Adipose tissue (tissue), 3 donors: Measurements from ENCODE around the gene IL18BP. TPM values are rescaled to one million over a fixed set of nuclear protein-coding genes. Genes with fewer than 3 reads are reported as not detected.

Source experiments
- H3K27ac ChIP-seq: one replicate; pipeline ENCODE4 v1.5.1; 2013; ENCODE audit warnings: low read depth, low read length
- WGBS, 3 donors: extraction: QIAGEN DNeasy Blood & Tissue Kit; methylation state at CpG; one replicate each; pipeline ENCODE4 v1.1.7; 2013; 5-methylcytosine and 5-hydroxymethylcytosine counted together
- polyA plus RNA-seq, 3 donors: library from polyadenylated mRNA; stranded (reverse); fragments of 200-250 nt; gene quantifications; one replicate each; pipeline ENCODE4 v1.2.3, GENCODE V29; 2013
- donor health status: healthy with polysubstance abuse.
- donor health status: Bipolar disorder and iron deficiency.
- donor health status: healthy.

IL18BP gene
- polyA plus RNA-seq, 3 donors, result 3.0 to 14.1 (median 4.7) TPM

DNA sequence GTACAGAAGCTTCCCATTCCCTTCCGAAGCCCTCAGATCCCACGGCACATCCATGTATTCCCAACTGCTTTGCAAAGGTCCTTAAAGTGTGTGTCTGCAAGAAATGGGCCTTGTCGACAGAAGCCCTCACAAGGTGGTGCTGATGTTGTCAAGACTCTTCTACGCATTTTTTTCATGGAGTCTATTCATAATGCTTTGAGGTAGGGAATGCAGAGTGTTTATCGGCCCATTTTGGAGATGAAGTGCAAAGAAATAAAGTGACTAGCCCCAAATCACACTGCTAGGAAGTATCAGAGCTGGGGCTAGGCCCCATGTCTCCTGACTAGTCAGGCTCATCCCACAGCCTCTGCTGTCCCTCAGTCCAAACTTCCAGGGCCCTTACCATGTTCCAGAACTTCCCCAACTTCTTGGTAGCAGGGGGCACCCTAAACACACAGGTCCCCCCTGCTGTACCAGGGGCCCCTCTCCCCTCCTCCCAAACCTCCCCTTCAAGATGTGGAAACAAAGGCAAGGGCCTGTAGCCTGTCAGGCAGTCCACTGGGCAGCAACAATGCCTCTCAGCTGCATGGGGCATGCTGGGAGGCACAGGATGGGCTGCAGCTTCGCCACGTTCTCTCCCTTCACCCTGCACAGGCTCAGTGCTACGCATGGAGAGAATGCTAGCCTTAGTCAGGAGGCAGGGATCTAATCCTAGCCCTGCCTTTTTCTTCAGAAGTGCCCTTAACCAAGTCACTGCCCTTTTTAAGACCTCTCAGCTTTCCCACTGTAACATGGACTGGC lies 7.8 kb downstream of the IL18BP start:
- H3K27ac ChIP-seq, result no peak overlapping the region
- WGBS, 3 donors, result 86 to 89% (median 88%) methylated on average over 8 of the region's 8 CpGs

DNA sequence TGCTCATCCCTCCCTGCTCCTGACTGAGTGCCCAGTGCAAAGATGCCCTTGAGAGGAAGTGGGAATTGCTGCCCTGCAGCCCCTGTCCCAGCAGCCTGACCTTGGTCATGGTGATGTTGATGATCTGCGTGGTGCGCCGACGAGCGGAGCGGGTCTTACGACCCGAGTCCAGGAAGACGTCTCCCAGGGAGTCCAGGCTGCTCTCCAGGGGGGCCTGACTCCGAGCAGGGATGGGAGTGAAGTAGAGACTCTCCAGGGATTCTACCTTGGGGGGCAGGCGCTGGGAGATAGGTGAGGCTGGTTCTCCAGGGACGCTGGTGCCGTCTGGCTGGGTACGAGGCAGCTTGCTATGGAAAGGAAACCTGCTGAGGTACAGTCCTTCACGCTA lies 8.4 kb downstream of the IL18BP start:
- no peak overlapping the region for H3K27ac ChIP-seq
- WGBS, 3 donors, result 83 to 89% (median 88%) methylated on average over 15 of the region's 15 CpGs

DNA sequence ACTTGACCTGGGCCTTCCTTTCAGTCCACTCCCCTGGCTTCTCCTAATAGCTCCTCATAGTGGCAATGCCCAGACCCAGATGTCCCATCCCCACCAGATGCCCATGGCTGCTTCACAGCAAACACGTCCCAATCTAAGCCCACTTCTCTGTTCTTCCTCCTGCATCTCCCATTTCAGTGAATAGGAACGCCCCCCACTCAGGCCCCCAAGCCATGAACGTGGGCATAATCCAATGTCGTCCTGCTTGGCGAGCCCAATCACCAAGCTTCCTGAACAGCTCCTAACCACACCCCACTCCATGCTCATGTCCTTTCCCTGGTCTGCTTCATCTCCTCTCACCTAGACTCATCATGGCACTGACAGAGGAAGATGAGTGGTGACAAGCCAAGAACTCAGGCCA lies 8.9 kb downstream of the IL18BP start:
- H3K27ac ChIP-seq, result no peak overlapping the region
- 84 to 85% (median 85%) methylated on average over 5 of the region's 5 CpGs for WGBS, 3 donors

DNA sequence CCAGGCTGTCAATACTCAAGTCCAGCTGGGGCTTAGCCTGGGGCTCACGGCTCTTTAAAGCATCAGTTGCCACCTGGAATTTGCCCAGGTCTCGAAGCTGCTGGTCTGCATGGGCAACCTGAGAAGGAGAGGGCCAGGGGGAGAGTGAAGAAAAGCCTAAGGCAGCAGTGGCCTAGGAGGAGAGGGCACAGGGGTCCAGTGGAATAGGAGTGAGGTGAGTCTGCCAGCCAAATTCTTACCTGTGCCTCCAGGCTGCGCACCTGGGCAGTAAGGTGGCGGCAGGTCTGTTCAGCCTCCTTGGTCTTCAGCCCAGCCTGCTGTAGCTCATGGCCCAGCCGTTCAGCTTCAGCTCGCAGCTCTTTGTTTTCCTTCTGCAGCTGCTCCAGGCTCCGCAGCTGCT lies 10.0 kb downstream of the IL18BP start:
- 84 to 91% (median 90%) methylated on average over 7 of the region's 7 CpGs for WGBS, 3 donors

DNA sequence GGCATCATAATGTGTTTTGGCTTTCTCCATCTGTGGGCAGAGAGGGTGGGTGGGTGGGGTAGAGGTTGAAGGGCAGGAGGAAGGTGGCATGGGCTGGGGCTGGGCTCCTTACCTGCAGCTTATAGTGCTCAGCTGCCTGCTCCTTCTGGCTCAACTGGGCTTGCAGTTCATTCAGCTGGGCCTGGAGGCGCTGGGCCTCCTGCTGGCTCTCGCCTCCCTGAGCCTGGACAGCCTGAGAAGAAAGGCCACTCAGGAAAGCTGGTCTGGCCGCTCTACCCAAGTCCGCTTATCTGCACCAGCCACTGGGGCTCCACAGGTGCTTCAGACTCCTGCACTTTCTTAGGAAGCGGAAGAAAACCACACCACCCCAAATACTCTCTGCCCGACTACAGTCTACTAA lies 10.4 kb downstream of the IL18BP start:
- H3K27ac ChIP-seq, result no peak overlapping the region
- 94 to 96% (median 95%) methylated on average over 6 of the region's 6 CpGs for WGBS, 3 donors

More for the DNA sequence above, 10.0 kb downstream of the IL18BP start:
- H3K27ac ChIP-seq, result no peak overlapping the region

DNA sequence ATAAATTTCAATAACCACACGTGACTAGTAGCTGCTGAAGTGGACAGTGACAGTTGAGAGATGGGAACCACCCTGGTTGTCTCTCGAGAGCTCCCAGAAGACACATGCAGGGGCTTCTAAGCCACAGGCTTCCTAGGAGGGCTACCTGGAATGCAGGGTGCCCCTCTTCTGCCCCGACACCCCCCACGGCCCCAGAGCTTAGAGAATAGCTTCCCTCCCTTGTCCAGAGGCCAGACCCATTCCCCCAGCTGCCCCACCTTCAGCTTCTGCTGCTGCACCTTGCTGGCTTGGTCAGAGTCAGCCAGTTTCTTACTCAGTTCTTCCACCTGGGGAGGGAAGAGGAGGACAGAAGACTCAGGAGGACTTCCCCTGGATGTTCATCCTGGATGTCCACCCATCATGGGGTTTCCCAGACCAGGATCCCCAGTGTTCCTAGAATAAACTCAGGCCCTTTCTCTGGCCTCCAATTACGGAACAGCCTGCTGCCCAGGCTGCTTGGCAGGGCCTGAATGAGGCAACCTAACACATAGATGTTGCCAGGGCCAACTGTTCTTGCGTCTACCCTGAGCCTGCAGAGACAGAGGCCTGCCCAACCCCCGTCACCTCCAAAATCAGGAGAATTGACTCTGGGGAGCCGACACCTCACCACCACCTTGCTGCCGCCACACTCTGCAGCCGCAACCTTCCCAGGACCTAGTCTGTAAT lies 12.0 kb downstream of the IL18BP start:
- 85 to 88% (median 87%) methylated on average over 10 of the region's 10 CpGs for WGBS, 3 donors

DNA sequence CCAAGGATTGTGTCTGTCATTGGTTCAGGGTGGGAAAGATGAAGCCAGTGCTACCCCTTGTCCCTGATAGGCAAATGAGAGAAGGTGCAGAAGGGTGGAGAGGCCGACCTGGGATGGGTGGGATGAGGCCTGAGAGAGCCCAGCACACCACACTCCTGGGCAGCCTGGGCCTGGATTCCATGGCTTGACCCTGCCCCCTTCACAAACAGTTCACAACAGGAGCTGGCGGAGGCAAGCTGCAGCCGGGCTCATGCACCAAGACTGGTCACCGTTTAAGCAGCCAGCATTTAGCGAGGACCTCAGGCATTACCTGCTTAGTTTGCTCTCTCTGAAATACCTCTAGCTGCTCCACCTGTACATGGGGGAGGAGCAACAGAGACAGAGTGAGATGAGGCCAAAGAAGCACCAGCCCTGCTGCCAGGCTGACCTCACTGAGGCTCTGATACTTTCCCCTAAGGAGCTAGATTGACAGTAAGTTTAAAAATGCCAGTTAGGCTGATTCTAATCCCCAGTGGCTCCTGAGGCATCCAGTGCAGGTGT lies 13.5 kb downstream of the IL18BP start:
- 74 to 83% (median 82%) methylated on average over 5 of the region's 5 CpGs for WGBS, 3 donors
- H3K27ac ChIP-seq, result no peak overlapping the region

More for the DNA sequence above, 12.0 kb downstream of the IL18BP start:
- H3K27ac ChIP-seq, result no peak overlapping the region

DNA sequence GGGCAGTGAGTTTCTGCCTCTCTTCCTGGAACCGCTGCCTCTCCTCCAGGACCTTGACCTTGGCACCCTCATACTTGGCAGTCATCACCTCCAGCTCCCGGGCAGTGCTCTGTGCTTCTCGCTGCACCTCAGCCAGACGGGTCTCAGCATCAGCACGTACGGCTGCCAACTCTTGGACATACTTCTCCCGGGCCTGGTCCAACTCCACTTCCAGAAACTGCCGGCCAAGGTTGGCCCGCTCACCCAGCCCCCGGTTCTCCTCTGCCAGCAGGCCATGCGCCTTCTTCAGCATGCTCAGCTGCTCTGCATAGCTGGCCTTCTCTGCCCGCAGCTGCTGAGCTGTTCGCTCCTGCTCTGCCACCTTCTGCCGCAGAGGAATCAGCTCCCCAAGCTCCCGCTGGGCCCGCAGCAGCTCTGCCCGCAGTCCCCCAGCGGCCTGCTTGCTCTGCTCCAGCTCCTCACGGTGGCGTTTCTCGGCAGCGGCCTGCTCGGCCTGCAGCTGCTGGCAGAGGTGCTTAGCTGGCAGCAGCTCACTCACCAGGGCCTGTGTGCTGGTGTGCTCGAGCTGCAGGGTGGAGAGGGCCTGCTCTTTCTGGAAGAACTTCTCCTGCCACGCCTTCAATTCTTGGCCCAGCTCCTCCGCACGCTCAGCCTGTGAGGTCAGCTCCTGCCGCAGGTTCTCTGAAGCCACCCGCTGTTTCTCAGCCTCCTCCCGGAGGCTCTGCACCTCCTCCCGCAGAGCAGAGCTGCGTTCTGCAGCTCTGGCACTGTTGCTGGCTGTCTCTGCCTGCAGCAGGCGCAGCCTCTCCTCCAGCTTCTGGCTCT lies 14.4 kb downstream of the IL18BP start:
- WGBS, 3 donors, result 49 to 71% (median 54%) methylated on average over 32 to 33 of the region's 33 CpGs

DNA sequence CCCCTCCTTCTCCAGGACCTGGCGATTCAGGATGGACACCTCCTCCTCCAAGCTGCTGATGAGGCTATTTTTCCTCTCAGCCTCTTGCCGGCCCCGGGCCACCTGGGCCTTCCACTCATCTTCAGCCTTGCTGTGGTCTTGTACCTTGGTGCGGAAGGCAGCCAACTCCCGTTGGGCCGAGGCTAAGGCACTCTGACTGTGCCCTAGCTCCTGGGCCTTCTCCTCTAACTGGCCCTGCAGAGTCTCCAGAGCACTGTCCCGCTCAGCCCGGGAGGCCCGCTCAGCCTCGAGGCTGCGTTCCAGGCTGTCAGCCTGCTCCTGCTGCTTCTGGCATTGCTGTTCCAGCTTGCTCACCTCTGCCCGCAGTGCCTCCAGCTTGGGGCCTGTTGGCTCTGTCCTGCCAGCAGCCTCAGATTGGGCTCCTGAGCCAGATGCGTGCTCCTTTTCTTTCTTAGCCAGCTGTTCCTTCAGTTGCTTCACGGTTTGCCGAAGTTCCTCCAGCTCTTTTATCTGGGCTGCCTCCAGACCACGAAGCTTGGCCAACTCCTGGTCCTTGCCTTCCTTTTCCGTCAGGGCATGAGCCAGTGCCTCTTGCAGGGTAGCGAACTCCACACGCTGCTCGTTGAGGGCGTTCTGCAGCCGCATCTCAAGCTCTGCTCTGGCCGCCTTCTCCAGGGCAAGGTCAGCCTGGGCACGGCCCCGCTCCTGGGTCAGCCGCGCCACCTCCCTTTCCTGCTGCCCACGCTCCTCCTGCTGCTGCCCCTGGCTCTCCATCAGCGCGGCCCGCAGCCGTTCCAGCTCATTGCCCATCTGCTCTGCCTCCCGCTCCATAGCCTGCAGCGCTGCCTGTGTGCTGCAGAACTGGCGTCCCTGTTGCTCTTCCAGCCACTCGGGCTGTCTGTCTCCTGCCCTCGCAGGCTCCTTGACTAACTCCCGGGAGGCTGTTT lies 15.3 kb downstream of the IL18BP start:
- 68 to 85% (median 74%) methylated on average over 38 of the region's 38 CpGs for WGBS, 3 donors
- H3K27ac ChIP-seq, result no peak overlapping the region

More for the DNA sequence above, 14.4 kb downstream of the IL18BP start:
- H3K27ac ChIP-seq, result no peak overlapping the region

DNA sequence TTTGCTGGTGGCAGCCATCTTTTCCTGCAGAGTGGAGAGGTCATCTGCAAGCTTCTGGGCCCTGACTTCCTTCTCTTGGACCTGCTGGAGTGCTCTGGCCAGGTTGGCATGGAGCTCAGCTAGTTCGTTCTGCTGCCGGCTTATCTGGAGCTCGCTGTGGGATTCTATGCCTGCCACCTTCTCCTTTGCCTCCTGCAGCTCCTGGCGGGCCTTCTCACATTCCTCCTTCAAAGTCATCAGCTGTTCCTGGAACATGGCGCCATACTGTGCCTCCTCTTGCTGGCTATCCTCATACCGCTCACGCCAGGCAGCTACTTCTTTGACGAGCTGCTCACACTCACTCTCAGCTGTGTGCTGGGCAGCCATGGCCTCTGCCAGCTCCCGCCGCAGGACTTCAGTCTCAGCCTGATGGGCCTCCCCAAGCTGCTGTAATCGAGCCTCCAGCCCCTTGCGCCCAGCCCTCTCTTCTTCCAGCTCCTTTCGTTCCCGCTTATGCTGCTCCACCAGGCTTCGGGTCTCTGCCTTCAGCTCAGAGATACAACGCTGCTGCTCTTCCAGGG lies 16.1 kb downstream of the IL18BP start:
- H3K27ac ChIP-seq, result no peak overlapping the region
- WGBS, 3 donors, result 88 to 93% (median 88%) methylated on average over 16 of the region's 16 CpGs

DNA sequence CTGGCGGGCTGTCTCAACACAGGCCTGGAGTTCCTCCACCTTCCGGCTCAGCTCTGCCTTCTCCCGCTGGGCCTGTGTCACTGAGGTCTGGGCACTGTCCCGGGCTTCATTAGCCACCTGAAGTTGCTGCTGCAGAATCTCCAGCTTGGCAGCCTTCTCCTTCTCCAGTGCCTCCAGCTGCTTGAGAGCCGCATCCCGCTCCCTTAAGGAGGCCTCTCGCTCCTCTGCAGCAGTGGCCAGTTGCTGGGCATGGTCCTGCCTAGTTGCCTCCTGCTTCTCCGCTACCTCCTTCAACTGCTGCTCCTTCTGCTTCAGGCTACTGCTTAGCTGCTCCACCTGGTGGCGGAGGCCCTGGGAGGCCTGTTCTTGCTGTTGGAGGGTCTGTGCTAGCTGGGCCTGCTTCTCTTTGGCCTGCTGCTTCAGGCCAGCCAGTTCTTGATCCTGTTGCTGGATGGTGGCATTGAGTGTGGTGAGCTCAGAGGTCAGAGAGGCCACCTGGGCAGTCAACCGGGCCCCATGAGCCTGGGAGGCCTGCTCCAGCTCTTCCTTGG lies 16.9 kb downstream of the IL18BP start:
- no peak overlapping the region for H3K27ac ChIP-seq
- 83 to 90% (median 88%) methylated on average over 10 of the region's 10 CpGs for WGBS, 3 donors

DNA sequence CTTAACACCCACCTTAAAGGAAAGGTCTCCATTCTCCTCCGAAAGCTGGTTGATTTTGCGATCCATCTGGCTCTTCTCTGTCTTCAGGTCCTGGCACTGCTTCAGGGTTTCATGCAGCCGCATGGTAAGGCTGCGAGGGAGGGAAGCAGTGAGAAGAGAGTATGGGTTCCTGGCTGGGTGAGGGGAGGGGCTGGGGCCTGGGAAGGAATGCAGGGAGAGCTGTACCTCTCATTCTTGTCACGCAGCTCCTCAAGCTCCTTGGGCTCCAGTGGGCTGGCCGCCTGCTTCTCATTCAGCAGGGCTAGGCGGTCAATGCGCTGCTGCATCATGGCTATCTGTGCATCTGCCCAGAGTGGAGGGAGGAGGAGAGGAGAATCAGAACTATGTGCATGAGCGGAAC lies 19.5 kb downstream of the IL18BP start:
- no peak overlapping the region for H3K27ac ChIP-seq
- 84 to 92% (median 88%) methylated on average over 9 of the region's 9 CpGs for WGBS, 3 donors

DNA sequence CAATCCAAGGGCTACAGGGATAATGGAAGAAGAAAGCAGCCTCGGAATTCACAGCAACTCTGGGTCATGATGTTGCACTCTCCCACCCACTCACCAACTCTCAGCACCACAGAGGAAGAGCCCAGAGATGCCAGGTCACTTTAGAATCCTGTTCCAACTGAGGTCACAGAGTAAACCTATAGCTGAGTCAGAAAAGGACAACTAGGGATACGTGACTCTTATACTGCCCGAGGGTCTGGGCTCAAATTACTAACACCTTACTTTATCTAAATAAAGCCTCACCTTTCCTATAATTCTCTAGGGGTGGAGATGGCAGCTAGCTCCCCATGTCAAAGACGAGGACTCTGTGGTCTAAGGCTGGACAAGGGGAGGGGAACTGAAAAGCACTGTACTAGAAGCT lies 24.6 kb downstream of the IL18BP start:
- WGBS, 3 donors, result 76 to 87% (median 81%) methylated on average over 4 of the region's 4 CpGs
- H3K27ac ChIP-seq, result no peak overlapping the region

DNA sequence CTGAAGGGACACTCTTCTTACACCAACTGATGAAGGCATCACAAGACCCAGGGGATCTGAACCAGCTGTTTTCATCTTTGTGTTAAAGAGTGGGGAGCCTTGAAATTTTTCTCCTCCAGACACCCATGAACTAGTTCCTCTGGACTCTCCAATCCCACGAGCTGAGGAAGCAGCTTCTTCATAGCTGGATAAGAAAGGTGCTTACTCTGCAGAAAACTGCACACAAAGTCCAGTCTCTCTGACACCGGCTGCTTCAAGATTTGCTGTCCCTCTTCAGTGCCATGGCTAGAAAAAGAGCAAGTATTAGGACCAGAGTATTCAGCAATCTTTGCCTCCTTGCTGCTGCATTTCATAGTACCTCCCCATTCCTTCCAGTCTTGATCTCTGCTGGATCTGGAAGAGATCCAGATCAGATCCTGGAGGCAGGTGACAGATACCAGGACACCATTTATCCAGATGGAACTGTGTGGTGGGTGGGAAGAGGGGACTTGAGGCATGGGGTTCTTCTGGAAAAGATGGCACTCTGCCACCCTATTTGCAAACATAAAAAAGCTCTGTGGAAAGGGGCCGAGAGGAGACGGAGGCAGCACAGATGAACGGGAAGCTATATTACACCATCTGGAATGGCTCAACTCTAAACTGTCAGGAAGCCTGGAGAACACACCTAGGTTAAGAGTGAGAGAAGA lies 25.5 kb downstream of the IL18BP start:
- 32 to 49% (median 33%) methylated on average over 5 of the region's 5 CpGs for WGBS, 3 donors
- no peak overlapping the region for H3K27ac ChIP-seq

DNA sequence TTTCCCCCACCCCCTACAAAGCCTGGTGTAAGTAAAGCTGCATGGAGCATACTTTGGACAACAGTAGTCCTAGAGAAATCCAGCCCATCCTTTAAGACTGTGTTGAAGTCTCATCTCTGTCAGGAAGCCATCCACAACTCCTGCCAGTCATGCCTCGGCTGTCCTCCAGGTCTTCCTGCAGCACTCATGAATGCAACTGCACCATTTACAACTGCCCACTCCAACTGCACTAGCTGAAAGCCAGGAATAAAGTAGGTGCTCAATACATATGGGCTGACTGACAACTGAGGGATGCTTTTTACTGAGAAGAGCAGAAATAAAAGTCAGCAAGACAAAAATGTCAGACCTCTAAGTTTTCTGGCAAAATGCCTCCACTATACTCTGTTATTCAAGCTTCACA lies 27.4 kb downstream of the IL18BP start:
- H3K27ac ChIP-seq, result no peak overlapping the region
- WGBS, 3 donors, result 60 to 73% (median 60%) methylated on average over 1 of the region's 1 CpG

DNA sequence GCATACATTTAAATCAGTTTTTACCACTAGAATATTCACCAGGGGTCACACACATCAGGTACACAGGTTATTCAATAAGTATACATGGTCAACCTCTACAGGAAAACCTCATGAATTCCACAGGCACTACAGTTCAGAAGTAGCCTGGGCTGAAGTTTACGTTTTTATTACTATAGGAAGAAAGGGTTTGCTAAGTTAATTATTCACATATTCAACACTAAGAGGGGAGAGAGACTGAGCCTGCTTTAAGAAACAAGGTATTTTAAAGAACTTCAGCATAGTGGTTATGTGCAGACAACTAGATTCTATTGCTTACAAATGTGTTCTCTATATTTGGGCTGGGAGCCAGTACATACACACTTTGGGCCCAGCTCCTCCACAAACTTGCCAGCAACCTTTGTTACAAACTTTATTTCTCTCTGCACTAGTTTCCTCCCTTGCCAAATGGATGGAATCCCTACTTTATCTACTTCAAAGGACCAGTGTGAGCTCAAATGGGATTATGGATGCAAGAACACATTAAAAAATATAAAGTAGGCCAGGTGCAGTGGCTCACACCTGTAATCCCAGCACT lies 31.9 kb downstream of the IL18BP start:
- 32 to 52% (median 43%) methylated on average over 1 of the region's 1 CpG for WGBS, 3 donors
- no peak overlapping the region for H3K27ac ChIP-seq
